NCI-H774 (cell line): ENCODE measurements around the gene CCND2.

Experiments used
- DNase-seq: peaks from one replicate; lab custom pipeline; 2025; lab: John Stamatoyannopoulos, UW

The CCND2 gene

GRCh38 chr12:4289998-4290790, 16.6 kb downstream of the CCND2 start:
- DNase-seq = no peak

GRCh38 chr12:4292341-4293073, 18.9 kb downstream of the CCND2 start:
- DNase-seq = no peak

DNA sequence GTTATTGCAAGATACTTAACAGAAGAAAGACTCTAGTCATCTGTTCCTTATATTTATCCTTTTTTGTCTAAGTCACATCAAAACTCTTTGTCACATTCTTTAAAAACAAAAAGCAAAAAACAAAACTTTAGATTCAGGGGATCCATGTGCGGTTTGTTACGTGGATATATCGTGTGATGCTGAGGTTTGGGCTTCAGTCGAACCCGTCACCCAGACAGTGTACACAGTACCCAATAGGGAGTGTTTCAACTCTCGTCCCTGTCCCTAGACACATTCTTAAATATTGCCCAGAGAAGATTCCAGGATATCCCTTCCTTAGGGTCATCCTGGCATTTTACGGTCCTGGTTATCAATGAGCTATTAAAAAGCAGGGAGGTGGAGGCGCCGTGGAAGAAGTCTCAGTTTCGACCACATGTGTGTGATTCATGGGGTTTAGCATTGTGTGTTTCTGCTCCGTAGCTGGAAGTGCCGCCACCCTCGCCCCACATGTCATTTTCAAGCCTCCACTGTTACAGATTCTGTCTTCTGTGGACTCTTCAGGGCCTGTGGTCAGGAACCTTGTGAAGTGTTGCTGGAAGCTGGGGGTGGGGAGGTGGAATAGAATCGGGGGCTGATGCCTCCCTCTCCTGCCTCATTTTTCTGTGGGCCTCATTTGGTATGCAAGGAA, 19.9 kb downstream of the CCND2 start:
- DNase-seq = no peak

DNA sequence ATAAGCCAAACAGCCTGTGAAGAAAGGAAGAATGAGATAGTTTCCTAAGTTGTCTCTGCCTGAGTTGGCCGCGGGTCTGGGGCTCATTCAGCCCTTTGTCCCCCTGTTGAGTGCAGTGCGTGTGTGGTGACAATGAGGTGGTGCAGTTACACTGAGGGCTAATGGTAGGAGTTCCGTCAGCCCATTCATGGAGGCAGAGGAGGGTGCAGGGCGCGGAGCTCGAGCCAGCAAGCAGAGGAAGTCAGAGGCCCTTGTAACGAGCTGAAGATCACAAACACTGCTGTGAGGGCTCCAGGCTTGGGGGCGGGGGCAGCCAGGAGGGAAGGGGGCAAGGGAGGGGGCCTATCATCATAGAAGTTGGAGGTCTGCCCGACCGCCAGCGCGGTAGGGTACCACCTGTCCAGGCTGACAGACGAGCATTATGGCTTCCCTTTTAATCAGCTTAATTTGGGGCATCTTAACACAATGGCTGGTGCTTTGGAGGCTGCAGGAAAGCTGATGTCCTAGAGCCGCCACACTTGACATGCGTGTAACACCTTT, 20.5 kb downstream of the CCND2 start:
- no peak for DNase-seq

GRCh38 chr12:4296751-4297150, 23.2 kb downstream of the CCND2 start:
- DNase-seq = no peak

GRCh38 chr12:4297617-4298016, 24.1 kb downstream of the CCND2 start:
- DNase-seq = no peak

- no peak for DNase-seq
These were observed 27.3 kb downstream of the CCND2 start for GRCh38 chr12:4300883-4301282.

DNA sequence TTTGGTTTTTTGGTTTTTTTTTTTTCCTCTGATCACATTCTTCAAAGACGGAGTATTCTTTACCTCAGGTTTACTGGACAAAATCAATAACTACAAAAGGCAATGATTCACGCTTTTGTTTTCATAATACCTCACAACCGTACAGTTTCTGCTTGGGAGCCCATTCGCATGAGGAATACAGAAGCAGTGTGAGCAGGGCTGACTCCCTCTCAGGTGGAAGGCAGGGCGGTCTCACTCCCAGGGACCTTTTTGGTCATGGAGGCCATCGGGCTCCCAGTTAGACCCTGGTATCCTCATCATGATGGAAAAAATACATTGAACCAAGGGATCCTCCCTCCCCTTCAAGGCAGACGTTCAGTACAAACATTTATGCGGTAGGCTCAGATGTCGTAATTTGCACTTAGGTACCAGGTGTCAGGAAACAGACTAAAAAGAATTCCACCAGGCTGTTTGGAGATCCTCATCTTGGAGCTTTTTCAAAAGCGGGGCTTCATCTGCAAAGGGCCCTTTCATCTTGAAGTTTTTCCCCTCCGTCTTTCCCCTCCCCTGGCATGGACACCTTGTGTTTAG, 28.5 kb downstream of the CCND2 start:
- no peak for DNase-seq

- DNase-seq = no peak
These were observed 29.3 kb downstream of the CCND2 start for GRCh38 chr12:4302881-4303280.

DNA sequence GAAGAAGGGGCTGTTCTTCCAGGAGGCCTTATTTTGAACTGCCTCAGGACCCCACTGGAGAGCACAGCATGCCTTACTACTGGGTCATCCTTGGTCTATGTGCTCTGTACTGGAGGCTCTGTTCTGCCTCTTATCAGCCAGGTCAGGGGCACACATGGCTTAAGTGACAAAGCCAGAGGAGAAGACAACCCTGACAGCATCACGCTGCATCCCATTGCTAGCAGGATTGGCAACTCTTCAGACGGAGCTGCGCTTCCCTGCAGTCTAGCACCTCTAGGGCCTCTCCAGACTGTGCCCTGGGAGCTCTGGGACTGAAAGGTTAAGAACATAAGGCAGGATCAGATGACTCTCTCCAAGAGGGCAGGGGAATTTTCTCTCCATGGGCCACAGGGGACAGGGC, 30.2 kb downstream of the CCND2 start:
- no peak for DNase-seq

GRCh38 chr12:4307593-4308333, 34.2 kb downstream of the CCND2 start:
- peak; percentile 78 for DNase-seq

DNA sequence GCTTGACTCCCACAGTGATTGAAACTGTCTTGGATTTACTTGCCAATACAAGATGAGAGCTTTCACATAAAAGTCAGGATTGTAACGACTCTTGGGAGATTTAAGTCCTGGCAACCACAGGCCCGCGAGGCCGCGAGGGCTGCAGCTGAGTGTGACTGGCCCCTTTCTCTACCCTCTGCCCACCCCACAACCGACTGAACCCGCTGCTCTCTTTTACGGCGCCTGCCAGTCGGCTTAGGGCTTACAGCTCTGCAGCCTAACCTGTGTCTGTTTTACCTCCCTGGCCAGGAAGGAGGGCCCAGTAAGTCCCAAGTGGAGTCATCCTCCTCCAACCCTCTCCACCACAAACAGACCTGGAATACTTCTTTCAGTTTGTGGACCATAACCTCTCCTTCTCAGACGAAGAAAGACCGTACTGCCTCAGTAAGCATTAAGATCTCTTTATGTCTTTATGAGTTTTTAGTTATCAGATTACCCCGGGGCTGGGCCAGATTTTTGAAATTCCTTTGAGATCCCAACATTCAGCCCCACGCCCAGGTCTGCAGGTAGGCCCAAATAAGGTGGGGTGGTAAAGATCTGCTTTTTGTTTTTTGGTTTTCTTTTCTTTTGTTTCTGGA, 34.9 kb downstream of the CCND2 start:
- no peak for DNase-seq

- no peak for DNase-seq
These were observed 38.2 kb downstream of the CCND2 start for GRCh38 chr12:4311776-4312175.

DNA sequence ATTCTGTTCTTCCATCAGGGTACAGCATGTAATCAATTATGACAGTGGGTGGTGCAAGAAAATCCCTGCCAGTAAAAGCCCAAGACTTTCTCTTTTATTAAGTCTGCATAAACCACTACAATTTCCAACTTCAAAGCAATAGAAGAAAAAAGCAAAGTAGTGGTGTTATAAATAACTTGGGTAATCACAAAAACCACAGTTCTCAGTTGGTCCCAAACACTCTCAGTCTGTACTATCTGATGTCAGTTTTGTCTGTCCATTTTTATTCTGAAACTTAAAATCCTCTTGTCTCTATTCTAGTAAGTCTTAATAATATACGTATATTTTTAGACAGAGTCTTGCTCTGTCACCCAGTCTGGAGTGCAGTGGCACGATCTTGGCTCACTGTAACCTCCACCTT, 38.7 kb downstream of the CCND2 start:
- DNase-seq = no peak

- no peak for DNase-seq
These were observed 46.9 kb downstream of the CCND2 start for GRCh38 chr12:4320497-4320852.

- DNase-seq = peak; percentile 98
These were observed 47.5 kb downstream of the CCND2 start, which contains the start of gene TIGAR for GRCh38 chr12:4320853-4321701. TIGAR (plus strand) TSS chr12:4321213; CDS start chr12:4321272, 59 bp downstream.

DNA sequence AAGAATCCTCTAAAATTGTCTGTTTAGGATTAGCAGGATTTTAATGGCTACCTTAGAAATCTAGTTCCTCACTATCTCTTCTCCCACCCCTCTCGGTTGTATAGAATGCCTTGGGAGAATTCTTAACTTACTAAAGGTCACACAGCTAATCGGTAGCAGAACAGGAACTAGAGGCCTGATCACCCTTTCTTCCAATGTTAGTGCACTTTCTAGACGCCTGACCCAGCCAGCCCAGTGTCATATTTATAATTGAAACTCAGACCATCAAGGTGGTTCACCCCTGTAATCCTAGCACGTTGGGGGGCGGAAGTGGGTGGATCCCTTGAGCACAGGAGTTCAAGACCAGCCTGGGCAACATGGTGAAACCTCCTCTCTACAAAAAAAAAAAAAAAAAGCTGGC, 49.2 kb downstream of the CCND2 start:
- no peak for DNase-seq
